PC-9 (cell line): ENCODE results near the gene RTN4IP1. TPM values are rescaled to one million over a fixed set of nuclear protein-coding genes. Genes with fewer than 3 reads are reported as not detected.

Source experiments
- BruUV-seq: library from RNA; stranded (reverse); fragments of 400-500 nt; replicated peaks from 2 replicates; lab custom pipeline; 2021; lab: Mats Ljungman, UMichigan
- CTCF ChIA-PET: fragments of 300-600 bp; sonication (Branson Sonifier 250); formaldehyde crosslinking; loops from one replicate; lab custom pipeline; 2022; ENCODE audit warnings: antibody characterized with exemption; lab: Charles Lee
- POLR2A ChIA-PET: fragments of 300-600 bp; sonication (Branson Sonifier 250); formaldehyde crosslinking; loops from one replicate; lab custom pipeline; 2022; ENCODE audit warnings: antibody characterized with exemption; ENCODE audit not compliant: unreplicated experiment; lab: Charles Lee
- DNase-seq, 2 experiments: peaks; one replicate each; pipeline versions ENCODE4 v3.0.0 to v3.0.0-alpha.2; 2015 to 2022; ENCODE audit warnings: mixed read lengths in 1 of 2
- H2AFZ ChIP-seq: fragments of 200-600 bp; sonication (generic); 2 replicates; pipeline ENCODE4 v1.8.1; 2017; ENCODE audit warnings: antibody characterized with exemption
- H3F3A ChIP-seq: fragments of 200-600 bp; sonication (generic); 2 replicates; pipeline ENCODE4 v1.8.1; 2017; ENCODE audit warnings: antibody characterized with exemption, mild to moderate bottlenecking, low read depth; ENCODE audit not compliant: insufficient read depth
- H3K27ac ChIP-seq: fragments of 200-600 bp; sonication (generic); 2 replicates; pipeline ENCODE4 v1.6.1; 2016; ENCODE audit warnings: mixed run types
- H3K27me3 ChIP-seq: fragments of 200-600 bp; sonication (generic); 2 replicates; pipeline ENCODE4 v1.6.1; 2016; ENCODE audit warnings: low read depth, mixed run types; ENCODE audit not compliant: insufficient read depth
- H3K36me3 ChIP-seq: fragments of 200-600 bp; sonication (generic); 2 replicates; pipeline ENCODE4 v1.6.1; 2016; ENCODE audit warnings: low read depth, mixed run types
- H3K4me1 ChIP-seq: fragments of 200-600 bp; sonication (generic); replicated peaks from 2 replicates; pipeline ENCODE4 v1.6.1; 2016; ENCODE audit warnings: mixed run types; ENCODE audit not compliant: insufficient read depth
- H3K4me2 ChIP-seq: fragments of 200-600 bp; sonication (generic); 2 replicates; pipeline ENCODE4 v1.6.1; 2017; ENCODE audit warnings: mixed run types
- H3K4me3 ChIP-seq: fragments of 200-600 bp; sonication (generic); 2 replicates; pipeline ENCODE4 v1.6.1; 2016; ENCODE audit warnings: mixed run types
- H3K79me2 ChIP-seq: fragments of 200-600 bp; sonication (generic); 2 replicates; pipeline ENCODE4 v1.6.1; 2017; ENCODE audit warnings: low read depth, mixed run types
- H3K9me2 ChIP-seq: fragments of 200-600 bp; sonication (generic); 2 replicates; pipeline ENCODE4 v1.8.1; 2017; ENCODE audit warnings: mild to moderate bottlenecking; ENCODE audit not compliant: insufficient read depth
- H3K9me3 ChIP-seq: fragments of 200-600 bp; sonication (generic); 2 replicates; pipeline ENCODE4 v1.8.1; 2016; ENCODE audit warnings: low read depth; ENCODE audit not compliant: insufficient read depth
- H4K20me1 ChIP-seq: fragments of 200-600 bp; sonication (generic); 2 replicates; pipeline ENCODE4 v1.8.1; 2017; ENCODE audit not compliant: insufficient read depth
- CTCF ChIP-seq: fragments of 200-600 bp; sonication (generic); conservative IDR thresholded peaks from 2 replicates; pipeline ENCODE4 v1.6.1; 2017; ENCODE audit warnings: mixed run types, antibody characterized with exemption, mild to moderate bottlenecking, moderate library complexity
- EZH2 ChIP-seq: fragments of 200-600 bp; sonication (generic); IDR thresholded peaks from 2 replicates; pipeline ENCODE4 v1.8.0; 2017; ENCODE audit warnings: antibody characterized with exemption, low read depth
- intact Hi-C: fragments of 100-400 bp; cut with micrococcal nuclease; formaldehyde crosslinking; loops from one replicate; pipeline ENCODE4 v1.10.0; 2022; ENCODE audit not compliant: unreplicated experiment
- total RNA-seq: library from RNA; stranded (reverse); gene quantifications from 2 replicates; pipeline ENCODE4 v1.2.3, GENCODE V29; 2021

RTN4IP1 gene
- total RNA-seq, 1 experiment from 2014 or later, result 10.0 TPM

- no peak overlapping the region for H3K4me3 ChIP-seq
- ChIA-PET CTCF (no interaction called here), POLR2A (no interaction called here)
- no peaks in the 10 kb centered on the region; the same call in 1 of the 2 replicates for H3K79me2 ChIP-seq
- intact Hi-C loops, result no loop called here
- peaks cover 23% of the 10 kb centered on the region for H3K36me3 ChIP-seq
- no peak overlapping the region for H2AFZ ChIP-seq
- no TSS peak for BruUV-seq
- peaks cover 31% of the 10 kb centered on the region for H3F3A ChIP-seq
- no peaks in the 10 kb centered on the region; the same call in 1 of the 2 replicates for H3K9me3 ChIP-seq
- H3K27me3 ChIP-seq, result no peaks in the 10 kb centered on the region
- TF ChIP-seq EZH2 (no peak), CTCF (no peak)
- H4K20me1 ChIP-seq, result no peaks in the 10 kb centered on the region
- peak overlapping the region; percentile 98 for H3K27ac ChIP-seq
- H3K4me2 ChIP-seq, result no peak overlapping the region
- H3K4me1 ChIP-seq, result peaks cover 58% of the 10 kb centered on the region
- H3K9me2 ChIP-seq, result 0 out of 2 replicates have a peak, but pooled peaks cover 8% of the 10 kb centered on the region
- no peak for DNase-seq
Observed at GRCh38 chr6:106529438-106529837, 99.9 kb downstream of the RTN4IP1 start.

- no peak for TF ChIP-seq EZH2
- TF ChIP-seq CTCF, result no peak
- Histone ChIP-seq H3K27me3 (no peaks in the 10 kb centered on the region), H3K27ac (peak overlapping the region; percentile 98), H3K4me3 (peak overlapping the region; percentile 35; the same call in 1 of the 2 replicates), H3K9me3 (no peaks in the 10 kb centered on the region; the same call in 1 of the 2 replicates), H3K79me2 (no peaks in the 10 kb centered on the region; the same call in 1 of the 2 replicates), H3K9me2 (0 out of 2 replicates have a peak, but pooled peaks cover 8% of the 10 kb centered on the region), H2AFZ (peak overlapping the region; percentile 62), H3F3A (peaks cover 25% of the 10 kb centered on the region), H3K36me3 (peaks cover 23% of the 10 kb centered on the region), H3K4me2 (peak overlapping the region; percentile 69), H3K4me1 (peaks cover 55% of the 10 kb centered on the region), H4K20me1 (no peaks in the 10 kb centered on the region)
- BruUV-seq, result no TSS peak
- intact Hi-C loops, result no loop called here
- ChIA-PET POLR2A (no interaction called here), CTCF (no interaction called here)
- no peak for DNase-seq
Observed at GRCh38 chr6:106528521-106528920, 100.8 kb downstream of the RTN4IP1 start.

- Histone ChIP-seq H2AFZ (peak overlapping the region; percentile 62), H3K36me3 (peaks cover 23% of the 10 kb centered on the region), H3K9me3 (no peaks in the 10 kb centered on the region; the same call in 1 of the 2 replicates), H3K4me1 (peaks cover 54% of the 10 kb centered on the region), H3K4me3 (peak overlapping the region; percentile 35; the same call in 1 of the 2 replicates), H4K20me1 (no peaks in the 10 kb centered on the region), H3K27me3 (no peaks in the 10 kb centered on the region), H3F3A (peaks cover 25% of the 10 kb centered on the region), H3K27ac (peak overlapping the region; percentile 98), H3K4me2 (peak overlapping the region; percentile 69), H3K79me2 (no peaks in the 10 kb centered on the region; the same call in 1 of the 2 replicates), H3K9me2 (0 out of 2 replicates have a peak, but pooled peaks cover 8% of the 10 kb centered on the region)
- intact Hi-C loops, result no loop called here
- peak in 1 of 2 experiments; percentile 95 for DNase-seq
- BruUV-seq, result no TSS peak
- ChIA-PET CTCF (no interaction called here), POLR2A (interaction anchor here (0.6 kb wide), 1 partner anchor 13 kb away, joined by 11 read pairs; no protein-coding TSS in a partner anchor)
- no peak for TF ChIP-seq EZH2
- no peak for TF ChIP-seq CTCF
Observed at GRCh38 chr6:106527979-106528378, 101.3 kb downstream of the RTN4IP1 start.
